Measurements from ENCODE around the gene TMEM255B. TPM values are rescaled to one million over a fixed set of nuclear protein-coding genes. Genes with fewer than 3 reads are reported as not detected.
A peak's percentile ranks its signal among the peaks of the same experiment; 100 is the strongest.

TMEM255B gene
- total RNA-seq, 1 experiment from 2014 or later, result 2.8 TPM

- DNase-seq, result peak; percentile 29
- Histone ChIP-seq H3K18ac (ENCODE audit: insufficient read length, low read depth, low read length) (no peak overlapping the region), H2BK120ac (ENCODE audit: low read depth, low read length, poor library complexity, severe bottlenecking) (no peak overlapping the region), H3K4me2 (ENCODE audit: insufficient read depth, insufficient read length, low read length) (no peak overlapping the region), H3K9ac (ENCODE audit: extremely low read depth, insufficient read length, low read length) (no peak overlapping the region), H3K79me2 (ENCODE audit: insufficient read depth, low read length) (no peaks in the 10 kb centered on the region; the same call in 1 of the 2 replicates), H3K23me2 (ENCODE audit: insufficient read length, low read depth, low read length, poor library complexity, severe bottlenecking) (no peaks in the 10 kb centered on the region), H3K56ac (ENCODE audit: insufficient read length, low read depth, low read length) (no peak overlapping the region), H3K4ac (ENCODE audit: low read depth, low read length) (no peak overlapping the region), H3K27me3 (ENCODE audit: insufficient read depth, low read length) (no peaks in the 10 kb centered on the region), H4K5ac (ENCODE audit: insufficient read length, low read depth, low read length) (no peak overlapping the region), H3K9me3 (ENCODE audit: control insufficient read depth, low read depth, low read length) (no peaks in the 10 kb centered on the region), H2BK15ac (ENCODE audit: low read depth, low read length) (no peak overlapping the region), H3K14ac (ENCODE audit: insufficient read depth, low read length) (no peak overlapping the region; the same call in 1 of the 2 replicates), H3K79me1 (ENCODE audit: insufficient read depth, low read depth, low read length, poor library complexity, severe bottlenecking) (no peaks in the 10 kb centered on the region), H3K27ac (ENCODE audit: insufficient read length, low read depth, low read length) (no peak overlapping the region), H2BK5ac (ENCODE audit: insufficient read length, low read length) (no peak overlapping the region), H3T11ph (ENCODE audit: low read length) (no peak overlapping the region), H3K4me1 (ENCODE audit: insufficient read depth, low read length) (peaks cover 3% of the 10 kb centered on the region; the same call in 1 of the 2 replicates), H4K91ac (ENCODE audit: insufficient read length, low read depth, low read length) (no peak overlapping the region), H4K8ac (replicated peaks; ENCODE audit: insufficient read length, low read depth, low read length) (no peak overlapping the region), H2AK5ac (ENCODE audit: insufficient read length, low read length) (no peak overlapping the region), H3K23ac (ENCODE audit: insufficient read length, low read depth, low read length) (no peak overlapping the region), H2AFZ (ENCODE audit: low read length) (no peak overlapping the region), H2BK12ac (ENCODE audit: insufficient read length, low read depth, low read length) (no peak overlapping the region), H4K20me1 (ENCODE audit: control insufficient read depth, insufficient read depth, insufficient read length) (peaks cover under 1% of the 10 kb centered on the region), H2BK20ac (ENCODE audit: low read depth, low read length, poor library complexity, severe bottlenecking) (no peak overlapping the region)
- Mint-ChIP-seq H3K4me3 (no peak overlapping the region), H3K4me1 (peaks cover 25 to 39% of the 10 kb centered on the region in 2 experiments), H3K27me3 (ENCODE audit: low read depth) (no peaks in the 10 kb centered on the region), H3K36me3 (ENCODE audit: insufficient read depth in 1 of 3, low read depth in 3 of 3) (peaks cover 1 to 10% (median 10%) of the 10 kb centered on the region in 3 experiments; a peak in 5 of 7 replicates), H3K9me3 (no peaks in the 10 kb centered on the region; a peak in 1 of 5 replicates), H3K27ac (no peak overlapping the region; a peak in 3 of 7 replicates)
- no peak for TF ChIP-seq CTCF (conservative IDR thresholded peaks at IDR 0.05)
- no CpG with 5 or more reads among the region's 31 CpGs for WGBS (ENCODE audit: extremely low coverage, insufficient read length, low lambda C conversion rate)
Measured at GRCh38 chr13:113854238-113855011, 95.4 kb downstream of the TMEM255B start.

Data from H9 (cell line).